ENCODE measurements around the gene MAP2K5. TPM values are rescaled to one million over a fixed set of nuclear protein-coding genes. Genes with fewer than 3 reads are reported as not detected.

Gene MAP2K5
- total and polyA plus RNA-seq, 10 of the 15 experiments (the other 5 are each of a cell fraction or from before 2014, with no cell fraction given), result 1.3 to 19.4 (median 9.6) TPM

- TF ChIP-seq ZBTB11 (CRISPR knock-in tag; IDR thresholded peaks at IDR 0.05), result no peak
- no peak for TF ChIP-seq RBBP5 (conservative IDR thresholded peaks at IDR 0.05)
Observed at GRCh38 chr15:67806536-67806935, 264.0 kb downstream of the MAP2K5 start (continued).

- Histone ChIP-seq H3K4me1 (ENCODE audit: control insufficient read depth, insufficient read depth, low read length) (peaks cover 5% of the 10 kb centered on the region), H3K79me2 (ENCODE audit: control insufficient read depth, insufficient read depth, low read length) (no peaks in the 10 kb centered on the region), H3K9me3 (replicated peaks; ENCODE audit: control insufficient read depth, insufficient read depth, low read length) (no peaks in the 10 kb centered on the region), H3K27me3 (replicated peaks in 1 of 2; ENCODE audit: control insufficient read depth in 2 of 2, insufficient read depth in 2 of 2, low read length in 1 of 2) (no peaks in the 10 kb centered on the region), H3K9ac (ENCODE audit: control insufficient read depth, insufficient read depth, low read length) (no peak overlapping the region), H3K27ac (ENCODE audit: control insufficient read depth, insufficient read depth) (no peak overlapping the region), H3K4me2 (ENCODE audit: control insufficient read depth, insufficient read depth) (no peak overlapping the region), H4K20me1 (ENCODE audit: control insufficient read depth, insufficient read depth) (no peaks in the 10 kb centered on the region; the same call in 1 of the 2 replicates), H3K36me3 (ENCODE audit: control insufficient read depth in 2 of 2, insufficient read depth in 2 of 2, low read length in 1 of 2) (no peaks in the 10 kb centered on the region; a peak in 2 of 4 replicates), H3K4me3 (no peak overlapping the region), H2AFZ (ENCODE audit: control insufficient read depth, low read depth, low read length) (no peak overlapping the region)
- SMC1A ChIA-PET (ENCODE audit: uncharacterized antibody, unreplicated experiment), result no interaction called here
- RAD21 ChIA-PET (ENCODE audit: unreplicated experiment), result no interaction called here
- DNase-seq (ENCODE audit: low read depth, low spot score) (no peak), FAIRE-seq (no peak), ATAC-seq (no peak)
- intact Hi-C loops (cut with micrococcal nuclease; ENCODE audit: unreplicated experiment) (no loop called here), in situ Hi-C loops (cut with MboI) (no loop called here)
- POLR2A ChIA-PET, result no interaction called here
- WGBS (ENCODE audit: insufficient coverage, insufficient replicate concordance, low lambda C conversion rate, missing lambda C conversion rate), result 76% methylated on average over 5 of the region's 5 CpGs
- no TSS peak for BruUV-seq (replicated peaks)
- CTCF ChIA-PET, result interaction anchor here (0.7 kb wide), 1 partner anchor 306 kb away, joined by 3 read pairs; no protein-coding TSS in a partner anchor
- TF ChIP-seq RBBP5 (conservative IDR thresholded peaks at IDR 0.05) (no peak), ZBTB40 (IDR thresholded peaks at IDR 0.05; ENCODE audit: borderline replicate concordance) (no peak), GABPA (IDR thresholded peaks at IDR 0.05; ENCODE audit: low read depth) (no peak), NKRF (conservative IDR thresholded peaks at IDR 0.05) (no peak), SPI1 (IDR thresholded peaks at IDR 0.05; ENCODE audit: borderline replicate concordance, insufficient read depth, low read depth, low read length) (no peak), SRF (IDR thresholded peaks at IDR 0.05; ENCODE audit: low read depth in 2 of 2, low read length in 2 of 2) (no peak), PBX3 (IDR thresholded peaks at IDR 0.05; ENCODE audit: insufficient replicate concordance, low read depth, low read length) (no peak)
Observed at GRCh38 chr15:67807141-67807540, 264.6 kb downstream of the MAP2K5 start.

Data from GM12878 (cell line).